Esophagus mucosa (tissue), 1 donor: ENCODE measurements around the gene KDM2A. TPM values are rescaled to one million over a fixed set of nuclear protein-coding genes. Genes with fewer than 3 reads are reported as not detected.

ENCODE experiments used
- ATAC-seq: fragments of 200-7000 bp; cut with Tn5 transposase; one replicate; pipeline ENCODE4 v1.9.1; 2020
- total RNA-seq: library from RNA; stranded (reverse); gene quantifications from one replicate; pipeline ENCODE4 v1.2.4, GENCODE V29; 2023
- donor health status: DM: yes; HTN: yes; CAD: no.

Gene KDM2A
- total RNA-seq, 1 donor from 2014 or later = 67.2 TPM

DNA sequence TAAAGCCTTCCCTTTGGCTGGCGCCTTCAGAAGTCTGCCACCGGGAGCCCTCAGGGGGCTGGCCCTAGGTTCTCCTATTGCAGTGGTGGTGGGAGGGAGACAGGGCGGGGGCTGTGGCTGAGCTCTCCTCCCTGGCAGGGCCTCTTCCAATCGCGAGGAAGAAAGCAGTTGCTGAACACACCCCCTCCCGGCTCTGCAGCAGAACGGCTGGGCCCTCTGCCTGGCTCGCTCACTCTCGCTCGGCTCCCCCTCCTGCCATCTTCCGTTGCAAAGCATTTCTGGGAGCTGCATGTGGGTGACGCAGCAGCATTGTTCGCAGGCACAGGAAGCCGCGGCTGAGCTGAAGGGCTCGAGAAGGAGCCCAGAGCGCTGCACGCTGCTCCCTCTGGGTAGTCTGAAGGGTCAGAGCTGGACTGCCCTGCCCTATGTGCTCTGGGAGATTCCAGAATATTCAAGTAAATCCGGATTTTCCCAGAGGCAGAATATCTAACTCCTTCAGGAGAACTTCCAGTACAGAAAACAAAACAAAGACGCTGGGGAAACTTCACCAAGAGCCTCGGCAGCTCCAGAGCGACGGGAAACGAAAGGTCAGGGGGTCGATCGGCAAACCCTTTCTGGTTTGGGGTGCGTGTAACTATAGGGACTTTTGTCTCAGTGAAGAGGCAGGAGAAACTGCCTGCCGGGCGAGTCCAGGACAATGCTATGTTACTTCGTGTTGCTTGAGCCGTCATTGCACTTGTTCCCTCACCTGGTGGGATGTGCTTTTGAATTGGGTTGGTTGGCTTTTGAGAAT, 120.9 kb downstream of the KDM2A start:
- peak; percentile 98 for ATAC-seq

DNA sequence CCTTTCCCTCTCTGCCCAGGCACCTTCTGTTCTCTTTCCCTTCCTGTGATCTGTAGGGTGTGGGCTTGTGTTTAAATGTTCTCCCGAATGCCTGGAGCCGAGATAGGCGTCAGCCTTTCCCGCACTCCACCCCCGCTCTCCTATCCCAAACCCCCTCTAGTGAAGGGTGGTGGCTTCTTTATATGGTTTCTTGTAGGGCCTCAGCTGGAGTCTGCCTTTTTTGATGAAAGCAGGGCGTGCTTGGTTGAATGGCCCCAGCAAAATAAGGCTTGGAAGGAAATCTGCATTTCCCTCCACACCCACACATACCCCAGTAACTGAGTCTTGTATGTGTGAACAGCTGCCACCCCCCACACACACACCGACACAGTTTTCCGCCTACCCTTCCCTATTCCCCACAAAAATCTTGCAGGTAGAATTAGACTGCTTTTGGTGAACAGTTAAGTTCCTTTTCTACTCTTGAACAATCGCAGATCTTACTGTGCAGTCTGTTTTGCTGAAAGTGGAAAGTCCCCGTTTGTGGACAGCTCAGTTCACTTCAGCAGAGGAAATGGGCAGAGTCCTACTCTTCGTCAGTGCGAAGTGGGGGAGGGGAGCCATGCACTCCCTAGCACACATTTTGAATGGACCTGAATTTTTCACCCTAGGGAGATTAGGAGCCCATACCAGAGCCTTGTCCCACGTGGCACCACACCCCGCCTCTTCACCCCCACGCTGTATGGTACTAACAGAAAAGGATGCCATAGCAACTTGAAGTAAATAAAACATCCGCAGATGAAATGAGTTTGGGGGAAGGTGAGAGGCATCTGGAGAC, 121.7 kb downstream of the KDM2A start:
- peak; percentile 49 for ATAC-seq

DNA sequence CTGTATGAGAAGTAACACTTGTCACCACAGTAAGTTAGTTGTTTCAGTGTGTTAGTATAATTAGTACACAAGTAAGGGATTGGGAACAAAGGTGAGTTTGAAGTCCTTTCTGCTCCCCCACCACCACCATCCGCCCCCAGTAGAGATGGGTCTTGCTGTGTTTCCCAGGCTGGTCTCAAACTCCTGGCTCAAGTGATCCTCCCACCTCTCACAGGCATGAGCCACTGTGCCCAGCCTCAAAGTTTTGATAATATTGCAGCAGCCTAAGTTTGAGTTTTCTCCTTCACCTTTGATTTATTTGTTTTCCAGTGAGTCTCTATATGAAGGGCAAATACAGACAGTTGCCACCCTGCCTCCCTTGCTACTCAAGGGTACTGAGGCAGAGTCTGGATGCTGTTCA, 123.5 kb downstream of the KDM2A start:
- no peak for ATAC-seq

DNA sequence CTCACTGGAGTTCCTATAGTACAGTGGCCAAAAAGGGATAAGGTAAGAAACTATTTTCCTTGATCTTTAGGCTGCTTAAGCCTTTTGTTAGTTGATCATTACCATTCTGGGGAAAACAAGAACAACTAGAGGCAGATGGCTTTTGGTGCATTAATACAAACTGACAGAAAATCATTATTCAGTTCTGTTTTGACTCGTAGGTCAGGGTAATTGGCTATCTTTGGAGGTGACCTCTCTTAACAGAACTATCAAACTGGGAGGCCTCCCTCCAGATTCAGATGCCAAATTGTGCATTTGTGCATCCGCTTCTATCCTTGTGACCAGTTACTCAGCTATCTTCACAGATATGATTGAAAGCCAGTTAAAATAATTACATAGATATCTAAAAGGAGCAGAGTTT, 124.0 kb downstream of the KDM2A start:
- ATAC-seq = no peak

DNA sequence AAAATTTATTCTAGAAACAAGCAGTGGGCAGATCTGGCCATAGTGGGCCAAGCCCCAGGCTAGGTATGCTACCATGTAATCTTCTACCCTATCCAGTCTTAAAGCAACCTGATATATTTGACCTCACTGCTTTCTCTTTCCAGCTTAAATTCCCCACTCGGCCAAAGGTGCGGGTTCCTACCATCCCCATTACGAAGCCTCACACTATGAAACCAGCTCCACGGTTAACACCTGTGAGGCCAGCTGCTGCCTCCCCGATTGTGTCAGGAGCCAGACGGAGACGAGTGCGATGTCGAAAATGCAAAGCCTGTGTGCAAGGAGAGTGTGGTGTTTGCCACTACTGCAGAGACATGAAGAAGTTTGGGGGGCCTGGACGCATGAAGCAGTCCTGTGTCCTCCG, 126.0 kb downstream of the KDM2A start:
- no peak for ATAC-seq

DNA sequence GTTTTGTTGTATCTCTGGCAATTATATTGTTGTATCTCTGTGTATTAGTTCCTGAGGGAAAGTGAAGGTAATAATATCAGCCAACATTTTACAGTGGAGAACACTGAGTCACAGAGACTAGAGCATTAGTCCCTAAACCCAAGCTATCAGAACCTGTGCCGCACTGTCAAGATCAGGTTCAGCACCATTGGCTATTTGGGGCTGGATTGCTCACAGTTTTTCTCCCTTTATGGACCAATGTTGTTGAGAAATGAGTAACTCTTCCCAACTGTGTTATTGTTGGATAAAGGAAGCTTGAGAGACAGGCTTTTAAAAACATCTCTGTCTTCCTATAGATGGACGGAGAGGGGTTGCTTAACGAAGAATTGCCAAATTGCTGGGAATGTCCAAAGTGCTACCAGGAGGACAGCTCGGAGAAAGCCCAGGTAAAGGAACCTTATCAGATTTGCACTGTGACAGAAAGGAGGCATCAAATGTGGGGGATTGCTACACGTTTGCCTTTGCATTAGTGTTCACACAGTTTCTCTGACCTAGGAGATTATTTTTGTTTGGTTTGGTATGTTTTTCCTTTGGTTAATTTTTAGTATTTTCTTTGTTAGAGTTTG, 129.0 kb downstream of the KDM2A start:
- peak; percentile 62 for ATAC-seq

DNA sequence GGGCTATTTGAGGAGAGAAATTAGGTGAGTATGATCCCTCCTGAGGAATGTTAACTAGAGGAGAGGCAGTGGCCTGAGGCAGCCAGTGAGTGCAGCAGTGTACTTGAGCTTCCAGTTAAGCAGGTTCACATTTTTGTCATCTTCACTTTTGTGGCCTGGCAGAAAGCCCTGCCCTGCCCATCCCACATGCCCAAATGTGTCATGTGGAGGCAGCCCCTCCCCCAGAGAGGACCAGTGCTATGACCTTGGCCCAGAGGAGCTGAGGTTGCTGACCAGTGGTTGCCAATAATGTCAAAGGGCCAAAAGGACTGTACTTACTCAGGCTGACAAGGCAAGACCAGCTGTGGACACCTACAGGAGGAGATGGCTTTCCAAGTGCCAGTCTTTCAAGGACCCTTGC, 129.6 kb downstream of the KDM2A start:
- ATAC-seq = peak; percentile 88

DNA sequence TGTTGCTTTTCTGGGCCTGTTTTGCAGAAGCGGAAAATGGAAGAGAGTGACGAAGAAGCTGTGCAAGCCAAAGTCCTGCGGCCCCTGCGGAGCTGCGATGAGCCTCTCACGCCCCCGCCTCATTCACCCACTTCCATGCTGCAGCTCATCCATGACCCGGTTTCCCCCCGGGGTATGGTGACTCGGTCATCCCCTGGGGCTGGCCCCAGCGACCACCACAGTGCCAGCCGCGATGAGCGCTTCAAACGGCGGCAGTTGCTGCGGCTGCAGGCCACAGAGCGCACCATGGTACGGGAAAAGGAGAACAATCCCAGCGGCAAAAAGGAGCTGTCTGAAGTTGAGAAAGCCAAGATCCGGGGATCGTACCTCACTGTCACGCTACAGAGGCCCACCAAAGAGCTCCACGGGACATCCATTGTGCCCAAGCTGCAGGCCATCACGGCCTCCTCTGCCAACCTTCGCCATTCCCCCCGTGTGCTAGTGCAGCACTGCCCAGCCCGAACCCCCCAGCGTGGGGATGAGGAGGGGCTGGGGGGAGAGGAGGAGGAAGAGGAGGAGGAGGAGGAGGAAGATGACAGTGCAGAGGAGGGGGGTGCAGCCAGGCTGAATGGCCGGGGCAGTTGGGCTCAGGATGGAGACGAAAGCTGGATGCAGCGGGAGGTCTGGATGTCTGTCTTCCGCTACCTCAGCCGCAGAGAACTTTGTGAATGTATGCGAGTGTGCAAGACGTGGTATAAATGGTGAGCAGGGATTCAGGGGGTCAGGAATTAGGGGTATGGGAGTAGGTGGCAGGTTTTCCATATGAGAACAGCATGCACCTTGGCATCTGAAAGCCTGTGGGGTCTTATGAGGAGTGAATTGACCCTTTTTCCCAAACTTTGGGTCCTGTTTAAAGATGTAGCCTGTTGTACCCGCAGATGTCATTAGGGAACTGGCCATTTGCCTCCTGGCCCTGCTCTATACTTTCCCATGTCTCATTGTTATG, 131.3 kb downstream of the KDM2A start:
- ATAC-seq = no peak

DNA sequence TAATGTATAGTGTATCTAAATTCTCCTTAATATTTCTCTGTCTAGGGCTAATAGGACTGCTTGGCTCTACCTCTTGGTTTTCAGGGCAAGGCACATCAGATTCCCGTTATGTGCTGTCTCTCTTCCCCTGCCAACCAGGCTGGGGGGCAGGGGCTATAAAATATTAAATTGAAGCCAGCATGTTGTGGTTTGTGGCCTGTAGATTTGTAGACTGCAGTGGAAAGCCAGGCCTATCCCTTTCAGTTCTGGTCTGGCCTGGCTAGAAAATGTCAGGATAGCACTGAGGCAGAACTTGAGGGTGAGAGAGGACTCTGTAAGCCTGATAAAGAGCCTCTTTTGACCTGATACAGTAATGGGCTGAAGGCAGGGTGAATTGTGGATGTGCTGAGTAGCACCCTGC, 132.8 kb downstream of the KDM2A start:
- no peak for ATAC-seq

DNA sequence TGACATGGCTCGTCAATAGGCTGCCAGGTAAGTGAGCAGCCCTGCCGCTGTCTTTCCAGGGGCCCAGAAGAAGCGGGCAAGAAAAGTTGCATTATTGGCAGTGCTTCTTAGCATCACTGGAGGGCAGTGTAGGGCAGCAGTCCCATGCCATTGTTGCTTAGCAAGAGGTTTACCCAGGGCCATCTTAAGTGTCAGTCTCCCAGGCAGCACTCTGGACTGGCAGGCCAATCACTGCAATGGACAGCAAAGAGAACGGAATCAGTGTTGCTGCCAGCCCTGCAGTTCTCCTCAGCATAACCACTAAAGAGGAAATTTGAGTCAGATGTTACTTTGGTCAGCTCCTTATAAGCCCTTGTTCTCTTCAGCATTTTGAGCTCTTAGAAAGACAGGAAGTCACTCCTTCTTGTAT, 133.8 kb downstream of the KDM2A start:
- peak; percentile 47 for ATAC-seq

DNA sequence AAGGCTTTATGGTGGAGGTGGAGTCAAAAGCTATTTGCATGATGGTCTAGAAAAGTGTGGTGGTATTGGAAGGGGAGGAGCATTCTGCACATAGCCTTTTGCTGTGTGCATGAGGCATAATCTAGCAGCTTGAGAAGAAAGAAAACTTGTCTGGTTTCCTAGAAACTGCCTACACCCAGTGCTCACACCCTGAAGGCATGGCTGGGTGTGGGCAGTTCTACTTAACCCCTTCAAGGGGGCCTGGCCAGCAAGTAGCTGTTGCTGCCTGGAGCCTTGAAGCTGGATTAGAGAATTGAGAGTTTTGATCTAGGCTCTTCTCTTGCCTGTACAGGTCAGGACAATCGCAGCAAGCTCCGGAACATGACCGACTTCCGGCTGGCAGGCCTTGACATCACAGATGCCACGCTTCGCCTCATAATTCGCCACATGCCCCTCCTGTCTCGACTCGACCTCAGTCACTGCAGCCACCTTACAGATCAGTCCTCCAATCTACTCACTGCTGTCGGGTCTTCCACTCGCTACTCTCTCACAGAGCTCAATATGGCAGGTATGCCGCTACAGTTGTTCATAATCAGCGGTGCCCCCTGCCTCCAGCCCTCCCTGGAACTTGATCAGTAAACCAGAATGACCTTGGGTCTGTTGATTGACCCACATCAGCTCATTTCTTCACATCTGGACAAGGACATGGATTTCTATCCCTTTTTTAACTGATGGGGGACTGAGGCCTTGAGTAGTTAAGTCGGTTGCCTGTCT, 135.0 kb downstream of the KDM2A start:
- peak; percentile 88 for ATAC-seq

DNA sequence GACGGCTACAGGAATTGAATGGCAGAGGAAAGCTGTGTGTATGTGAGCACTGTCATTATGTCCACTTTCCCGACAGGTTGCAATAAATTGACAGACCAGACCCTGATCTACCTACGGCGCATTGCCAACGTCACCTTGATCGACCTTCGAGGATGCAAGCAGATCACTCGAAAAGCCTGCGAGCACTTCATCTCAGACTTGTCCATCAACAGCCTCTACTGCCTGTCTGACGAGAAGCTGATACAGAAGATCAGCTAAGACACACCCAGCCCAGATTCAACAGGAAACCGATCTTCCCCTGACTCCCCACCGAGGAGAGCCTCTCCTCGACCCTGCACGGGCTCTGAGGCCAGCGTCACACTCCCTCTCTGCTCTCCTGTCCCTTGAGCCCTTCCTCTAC, 135.7 kb downstream of the KDM2A start:
- no peak for ATAC-seq

DNA sequence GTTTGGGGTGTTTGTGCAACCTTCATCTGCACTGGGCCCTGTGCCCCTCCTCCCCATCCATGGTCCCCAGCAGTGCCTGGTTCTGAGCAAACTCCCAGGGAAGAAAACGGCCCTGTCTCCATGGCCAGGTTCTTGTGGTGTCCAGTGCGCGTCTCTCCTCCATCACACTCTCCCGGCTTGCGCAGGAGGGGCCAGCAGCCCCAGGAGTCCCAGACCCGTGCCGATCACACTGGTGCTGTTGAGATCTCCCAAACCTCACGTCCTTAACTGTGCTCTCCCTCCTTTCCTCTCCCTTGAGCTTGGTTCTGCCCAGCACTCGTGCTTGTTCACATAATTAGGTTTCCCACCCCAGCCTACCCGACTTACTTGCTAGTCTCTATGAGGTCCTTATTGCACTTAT, 136.3 kb downstream of the KDM2A start:
- no peak for ATAC-seq

DNA sequence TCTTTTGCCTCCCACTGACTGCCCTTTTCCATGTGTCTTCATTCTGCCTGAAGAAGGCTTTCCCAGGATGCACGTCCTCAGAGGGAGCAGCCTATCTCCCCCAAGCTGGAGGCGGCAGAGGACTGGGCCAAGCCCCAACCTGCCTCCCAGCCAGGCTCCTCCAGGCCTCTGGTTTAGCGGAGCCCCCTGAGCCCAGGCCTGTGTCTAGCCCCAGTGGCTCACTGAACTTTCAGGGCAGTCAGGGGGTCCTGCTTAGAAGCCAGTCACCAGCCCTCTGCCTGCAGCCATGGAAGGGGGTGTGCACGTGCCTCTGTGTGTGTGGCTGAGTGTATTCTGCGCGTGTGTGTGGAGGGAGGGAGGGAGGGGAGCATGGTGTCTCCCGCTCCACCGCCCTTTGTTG, 136.8 kb downstream of the KDM2A start:
- ATAC-seq = no peak

DNA sequence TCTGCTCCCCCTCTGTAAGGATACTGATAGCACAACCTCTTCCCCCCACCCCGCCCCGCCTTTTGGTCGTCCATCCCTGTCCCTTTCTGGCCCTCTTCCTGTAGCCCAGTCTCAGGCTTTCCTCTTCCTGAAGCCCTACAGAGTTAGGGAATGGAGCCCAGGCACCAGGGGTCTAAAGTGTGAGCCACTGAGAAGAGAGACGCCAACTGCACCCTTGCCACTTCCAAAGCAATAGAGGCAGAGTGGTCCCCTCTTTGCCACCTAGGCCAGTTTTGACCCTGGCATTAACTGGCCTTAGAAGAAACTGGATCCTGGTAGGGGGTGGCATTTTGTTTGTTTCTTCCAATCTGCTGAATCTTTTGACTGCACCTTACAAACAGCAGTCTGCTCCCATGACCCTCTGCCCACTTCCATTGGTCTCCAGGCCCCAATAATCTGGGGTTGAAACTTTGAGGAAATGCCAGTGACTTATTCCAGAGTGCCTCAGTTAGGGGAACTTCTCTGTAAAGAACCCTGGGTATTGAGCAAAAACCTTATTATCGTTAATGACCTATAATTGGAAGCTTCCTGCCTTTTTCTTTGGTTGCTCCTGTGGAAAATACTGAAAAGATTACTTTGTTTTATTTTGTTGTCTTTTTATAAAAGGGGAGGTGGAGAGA, 137.5 kb downstream of the KDM2A start:
- ATAC-seq = no peak

DNA sequence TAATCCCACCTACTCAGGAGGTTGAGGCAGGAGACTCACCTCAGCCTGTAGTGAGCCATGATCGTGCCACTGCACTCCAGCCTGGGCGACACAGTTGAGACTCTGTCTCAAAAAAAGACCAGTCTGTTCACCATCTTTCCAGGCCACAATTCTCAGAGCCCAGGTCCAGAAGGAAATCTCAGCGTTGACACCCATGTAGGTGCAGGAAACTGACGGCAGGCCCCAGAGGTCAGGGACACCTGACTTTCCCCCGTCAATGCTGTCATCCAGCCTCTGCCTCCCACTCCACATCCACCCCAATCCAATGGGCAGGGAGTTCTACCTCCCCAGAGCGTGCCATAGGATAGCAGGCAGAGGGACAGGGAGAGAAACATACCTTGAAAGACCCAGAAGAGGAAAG, 141.3 kb downstream of the KDM2A start:
- ATAC-seq = no peak

DNA sequence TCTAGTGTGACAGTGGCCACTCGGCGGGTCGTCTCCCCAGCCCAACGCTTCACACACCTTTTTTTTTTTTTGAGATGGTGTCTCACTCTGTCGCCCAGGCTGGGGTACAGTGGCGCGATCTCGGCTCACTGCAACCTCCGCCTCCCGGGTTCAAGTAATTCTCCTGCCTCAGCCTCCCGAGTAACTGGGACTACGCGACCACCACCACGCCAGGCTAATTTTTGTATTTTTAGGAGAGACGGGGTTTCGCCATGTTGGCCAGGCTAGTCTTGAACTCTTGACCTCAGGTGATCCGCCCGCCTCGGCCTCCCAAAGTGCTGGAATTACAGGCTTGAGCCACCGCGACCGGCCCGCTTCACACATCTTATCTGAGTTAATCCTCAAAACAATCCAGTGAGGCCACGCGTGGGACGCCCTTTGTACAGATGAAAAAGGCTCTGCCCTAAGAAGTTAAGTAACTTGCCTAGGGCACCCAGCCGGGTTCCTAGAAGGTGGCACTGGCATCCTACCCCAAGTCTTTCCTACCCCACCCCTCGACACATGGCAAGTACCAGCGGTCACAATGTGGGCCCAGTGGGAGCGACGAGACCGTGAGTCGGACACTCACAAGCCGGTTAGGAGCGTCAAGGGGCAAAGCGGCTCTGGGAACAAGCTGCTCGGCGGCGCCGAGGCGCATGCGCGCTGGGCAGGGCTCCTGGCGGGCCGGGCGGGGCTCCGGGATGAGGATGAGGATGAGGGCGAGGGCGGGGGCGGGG, 142.0 kb downstream of the KDM2A start:
- peak; percentile 9 for ATAC-seq

DNA sequence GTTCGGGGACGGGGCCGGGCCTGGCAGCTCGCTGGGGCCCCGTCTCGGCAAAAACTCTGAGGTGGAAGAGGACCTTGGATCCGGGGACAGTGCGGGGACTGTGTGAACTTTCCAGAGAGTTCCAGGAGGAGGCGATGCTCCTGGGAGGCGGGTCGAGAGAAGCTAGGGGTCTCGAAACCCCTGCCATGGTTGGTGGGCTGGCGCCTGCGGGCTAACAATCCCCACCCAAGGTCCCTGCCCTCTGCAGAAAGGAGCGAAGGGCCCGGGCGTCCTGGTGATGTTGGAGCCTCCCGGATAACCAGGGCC, 142.5 kb downstream of the KDM2A start:
- ATAC-seq = no peak

DNA sequence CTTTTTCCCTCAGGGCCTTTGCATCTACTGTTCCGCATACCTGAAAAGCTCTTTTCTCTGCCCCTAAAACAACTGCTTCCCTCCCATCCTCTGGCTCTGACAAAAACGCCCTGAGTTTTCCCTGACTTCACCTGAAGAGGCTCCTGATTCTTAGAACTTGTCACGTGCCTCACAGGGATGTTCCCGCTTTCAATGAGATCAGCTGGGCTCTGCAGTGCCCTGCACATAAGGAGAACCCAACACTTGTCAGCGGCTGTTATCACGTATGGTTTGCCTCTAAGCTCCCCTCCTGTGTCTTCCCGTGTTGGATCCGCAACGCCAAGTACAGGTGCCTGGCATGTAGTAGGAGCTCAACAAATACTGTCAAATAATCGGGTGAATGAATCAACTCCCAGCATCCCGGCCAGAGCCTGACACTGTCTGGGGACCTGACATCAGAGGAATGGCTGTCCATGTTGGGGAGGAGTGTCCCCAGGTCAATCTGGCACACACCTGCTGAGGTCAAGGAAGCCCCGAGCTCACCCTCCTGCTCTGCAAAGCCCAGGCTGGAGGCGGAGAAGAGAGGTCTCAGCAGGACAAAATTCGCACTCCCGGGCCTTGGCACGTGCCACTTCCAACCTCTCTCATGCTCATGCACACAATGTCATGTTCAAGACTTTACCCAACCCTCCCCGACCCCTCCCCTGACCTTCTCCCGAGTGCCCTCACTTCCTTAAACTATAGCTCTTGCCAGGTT, 143.1 kb downstream of the KDM2A start:
- no peak for ATAC-seq
